HepG2 (cell line): ENCODE data around the gene TANGO2. TPM values are rescaled to one million over a fixed set of nuclear protein-coding genes. Genes with fewer than 3 reads are reported as not detected.
A peak's percentile ranks its signal among the peaks of the same experiment; 100 is the strongest.

Experiments used
- AGO1 ChIP-seq: fragments of 200-400 bp; formaldehyde crosslinking; IDR thresholded peaks from 2 replicates; pipeline ENCODE4 v1.6.1; 2017; ENCODE audit warnings: mild to moderate bottlenecking, low read depth, low read length, moderate library complexity; ENCODE audit not compliant: poor library complexity, severe bottlenecking
- AGO2 ChIP-seq: fragments of 200-400 bp; formaldehyde crosslinking; optimal IDR thresholded peaks from 2 replicates; pipeline ENCODE3; 2017; ENCODE audit warnings: mild to moderate bottlenecking, low read depth, low read length, moderate library complexity
- ARNT2 ChIP-seq: sonication (generic); formaldehyde crosslinking; IDR thresholded peaks from 2 replicates; pipeline ENCODE4 v1.8.0; 2022; ENCODE audit warnings: mild to moderate bottlenecking, low read depth, missing genetic modification reagents, moderate library complexity
- ASH2L ChIP-seq: fragments of 300-600, 200-600 bp; sonication (generic); IDR thresholded peaks from 2 replicates; pipeline ENCODE4 v1.7.0; 2017; ENCODE audit warnings: low read depth, mild to moderate bottlenecking, moderate library complexity, mixed read lengths, low read length; ENCODE audit not compliant: insufficient read length
- CHD4 ChIP-seq: fragments of 200-600 bp; sonication (generic); IDR thresholded peaks from 2 replicates; pipeline ENCODE4 v1.7.0; 2017; ENCODE audit warnings: mild to moderate bottlenecking, low read length, borderline replicate concordance
- CREB1 ChIP-seq, 2 experiments: fragments of 450-650 bp in 1 of 2; IDR thresholded peaks; 2 replicates each; pipeline ENCODE4 v1.6.1; 2016 to 2017; ENCODE audit warnings: control low read depth in 1 of 2, mild to moderate bottlenecking in 1 of 2, missing compliant biosample characterization in 1 of 2, missing genetic modification characterization in 1 of 2
- DR1 ChIP-seq: sonication (generic); formaldehyde crosslinking; IDR thresholded peaks from 2 replicates; pipeline ENCODE4 v1.8.0; 2021; ENCODE audit warnings: mild to moderate bottlenecking, missing genetic modification reagents, inconsistent platforms
- E2F5 ChIP-seq: sonication (generic); formaldehyde crosslinking; conservative IDR thresholded peaks from 2 replicates; pipeline ENCODE4 v1.4.0; 2020; ENCODE audit warnings: missing genetic modification reagents
- MYC ChIP-seq: sonication (generic); formaldehyde crosslinking; IDR thresholded peaks from 2 replicates; pipeline ENCODE4 v1.9.0; 2021; ENCODE audit warnings: missing genetic modification reagents, borderline replicate concordance
- RFXANK ChIP-seq: IDR thresholded peaks from 2 replicates; pipeline ENCODE4 v1.6.1; 2016
- SNAPC2 ChIP-seq: sonication (generic); formaldehyde crosslinking; IDR thresholded peaks from 2 replicates; pipeline ENCODE4 v1.8.1; 2022; ENCODE audit warnings: mild to moderate bottlenecking, missing genetic modification reagents
- TRAFD1 ChIP-seq: sonication (generic); formaldehyde crosslinking; IDR thresholded peaks from 2 replicates; pipeline ENCODE4 v1.5.1; 2020; ENCODE audit warnings: missing genetic modification reagents, mild to moderate bottlenecking, borderline replicate concordance
- ZBTB49 ChIP-seq: sonication (generic); formaldehyde crosslinking; IDR thresholded peaks from 2 replicates; pipeline ENCODE4 v1.4.0; 2020; ENCODE audit warnings: missing genetic modification reagents, borderline replicate concordance
- ZKSCAN1 ChIP-seq: fragments of 150-350 bp; IDR thresholded peaks from 2 replicates; pipeline ENCODE4 v1.6.1; 2014; ENCODE audit warnings: low read length
- ZKSCAN8 ChIP-seq: IDR thresholded peaks from 2 replicates; pipeline ENCODE4 v1.6.1; 2016; ENCODE audit warnings: borderline replicate concordance, missing genetic modification reagents, missing compliant biosample characterization
- ZNF329 ChIP-seq: sonication (generic); formaldehyde crosslinking; IDR thresholded peaks from 2 replicates; pipeline ENCODE4 v1.9.0; 2021; ENCODE audit warnings: low read depth, mild to moderate bottlenecking, missing genetic modification reagents
- ZNF350 ChIP-seq: sonication (generic); formaldehyde crosslinking; IDR thresholded peaks from 2 replicates; pipeline ENCODE4 v1.4.0; 2020; ENCODE audit warnings: mild to moderate bottlenecking, low read depth, missing genetic modification reagents, borderline replicate concordance
- ZNF513 ChIP-seq: sonication (generic); formaldehyde crosslinking; conservative IDR thresholded peaks from 2 replicates; pipeline ENCODE4 v1.5.0; 2020; ENCODE audit warnings: missing genetic modification reagents
- ZNF546 ChIP-seq: sonication (generic); formaldehyde crosslinking; conservative IDR thresholded peaks from 2 replicates; pipeline ENCODE4 v1.8.1; 2023; ENCODE audit warnings: mild to moderate bottlenecking, missing genetic modification reagents
- ZNF580 ChIP-seq: IDR thresholded peaks from 2 replicates; pipeline ENCODE4 v1.6.1; 2016; ENCODE audit warnings: low read depth, borderline replicate concordance
- ZNF614 ChIP-seq: IDR thresholded peaks from 2 replicates; pipeline ENCODE4 v1.6.1; 2018; ENCODE audit warnings: missing biosample characterization, missing genetic modification reagents, inconsistent platforms, borderline replicate concordance
- ZNF713 ChIP-seq: sonication (generic); formaldehyde crosslinking; IDR thresholded peaks from 2 replicates; pipeline ENCODE4 v1.4.0; 2020; ENCODE audit warnings: mild to moderate bottlenecking, missing genetic modification reagents
- polyA plus RNA-seq, 8 experiments: library from polyadenylated mRNA; depleted of rRNA in 3 of 8; stranded (reverse) in 7 of 8; unstranded in 1 of 8; fragments of >200 nt; fragmentation: Illumina TruSeq in 4 of 8; extraction: Trizol in 4 of 8; gene quantifications; 2 replicates each; pipeline versions ENCODE4 v1.2.1 to v1.2.3, GENCODE V29; 2011 to 2016; ENCODE audit warnings: low read depth in 4 of 8, missing spikeins in 1 of 8, mixed read lengths in 1 of 8; ENCODE audit not compliant: insufficient read depth in 1 of 8
- total RNA-seq, 5 experiments: library from RNA; depleted of rRNA; stranded (reverse); fragments of >200 nt; fragmentation: Illumina TruSeq; extraction: Trizol; gene quantifications; 2 replicates each; pipeline ENCODE4 v1.2.3, GENCODE V29; 2016; ENCODE audit warnings: low read depth in 1 of 5

TANGO2 gene
- total and polyA plus RNA-seq, 2 of the 13 experiments (the other 11 are each of a cell fraction or from before 2014, with no cell fraction given): 12.9 to 14.8 TPM

- TF ChIP-seq TRAFD1 (no peak), CREB1 (IDR thresholded peaks at IDR 0.05) (peak; percentile 82), CREB1 (CRISPR knock-in tag; IDR thresholded peaks at IDR 0.05) (no peak), ZKSCAN1 (no peak), CHD4 (no peak), ZNF546 (no peak), SNAPC2 (CRISPR knock-in tag) (no peak), RFXANK (CRISPR knock-in tag) (peak; percentile 97), ZNF329 (no peak), E2F5 (no peak), ZBTB49 (CRISPR knock-in tag) (no peak), ZNF513 (CRISPR knock-in tag) (no peak), AGO1 (no peak), ZNF350 (no peak), ZNF580 (CRISPR knock-in tag) (no peak), AGO2 (no peak), DR1 (CRISPR knock-in tag) (no peak), MYC (CRISPR knock-in tag) (peak; percentile 18; the same call in 1 of the 2 replicates), ASH2L (peak; percentile 2), ARNT2 (no peak), ZNF614 (CRISPR knock-in tag) (0 out of 2 replicates have a peak, but pooled peaks have one; percentile 28), ZNF713 (CRISPR knock-in tag) (no peak), ZKSCAN8 (no peak)
These were observed 3.9 kb upstream of the TANGO2 start, which contains the start of gene ARVCF (continued) for GRCh38 chr22:20016734-20017621.
